GM23338 (cell line): Measurements from ENCODE around the gene ADCY7.

Experiments
- CREB1 ChIP-seq: fragments of 250-450 bp; sonication (Bioruptor Pico); IDR thresholded peaks from 2 replicates; pipeline ENCODE4 v1.5.0; 2020; ENCODE audit warnings: low read depth, mild to moderate bottlenecking, moderate library complexity
- CTCF ChIP-seq, 2 experiments: fragments of 200-600 bp in 1 of 2; sonication (generic) in 1 of 2; conservative IDR thresholded peaks; 2 replicates each; pipeline versions ENCODE4 v1.5.1 to v1.6.1; 2016 to 2017; ENCODE audit warnings: antibody characterized with exemption in 2 of 2, low read depth in 2 of 2, mild to moderate bottlenecking in 2 of 2, moderate library complexity in 1 of 2
- ETS1 ChIP-seq: IDR thresholded peaks from 2 replicates; pipeline ENCODE4 v1.6.1; 2016; ENCODE audit warnings: antibody characterized with exemption
- EZH2 ChIP-seq: fragments of 200-600 bp; sonication (generic); IDR thresholded peaks from one replicate; pipeline ENCODE4 v1.8.0; 2017; ENCODE audit warnings: antibody characterized with exemption, mild to moderate bottlenecking, low read depth; ENCODE audit not compliant: unreplicated experiment
- EZH2phosphoT487 ChIP-seq: fragments of 200-600 bp; sonication (generic); IDR thresholded peaks from one replicate; pipeline ENCODE4 v1.8.1; 2018; ENCODE audit warnings: antibody characterized with exemption; ENCODE audit not compliant: unreplicated experiment
- JUNB ChIP-seq: IDR thresholded peaks from one replicate; pipeline ENCODE4 v1.6.1; 2016; ENCODE audit warnings: antibody characterized with exemption; ENCODE audit not compliant: unreplicated experiment
- NANOG ChIP-seq: IDR thresholded peaks from 2 replicates; pipeline ENCODE4 v1.6.1; 2016; ENCODE audit warnings: antibody characterized with exemption, borderline replicate concordance
- POLR2AphosphoS5 ChIP-seq: IDR thresholded peaks from 2 replicates; pipeline ENCODE4 v1.6.1; 2016; ENCODE audit warnings: antibody characterized with exemption, low read depth
- REST ChIP-seq: IDR thresholded peaks from one replicate; pipeline ENCODE4 v1.6.1; 2018; ENCODE audit warnings: antibody characterized with exemption; ENCODE audit not compliant: unreplicated experiment

GRCh38 chr16:50313596-50314478 lies 47.5 kb downstream of the ADCY7 start:
- no peak for TF ChIP-seq REST
- no peak for TF ChIP-seq POLR2AphosphoS5
- no peak for TF ChIP-seq CTCF (conservative IDR thresholded peaks at IDR 0.05; ENCODE audit: low read depth in 2 of 2)
- TF ChIP-seq ETS1 = no peak
- TF ChIP-seq CREB1 = no peak
- TF ChIP-seq EZH2 = no peak
- TF ChIP-seq NANOG = no peak
- TF ChIP-seq EZH2phosphoT487 = no peak
- TF ChIP-seq JUNB = no peak
